OCI-M1 (cell line): ENCODE measurements around the gene MICAL3.

Experiments used
- DNase-seq: peaks from one replicate; lab custom pipeline; 2025; lab: John Stamatoyannopoulos, UW

MICAL3 gene

GRCh38 chr22:17931400-17931825 lies 92.9 kb downstream of the MICAL3 start:
- no peak for DNase-seq

- DNase-seq = no peak
These were observed 93.7 kb downstream of the MICAL3 start for GRCh38 chr22:17930455-17931313.

GRCh38 chr22:17929909-17930308 lies 94.5 kb downstream of the MICAL3 start:
- no peak for DNase-seq

DNA sequence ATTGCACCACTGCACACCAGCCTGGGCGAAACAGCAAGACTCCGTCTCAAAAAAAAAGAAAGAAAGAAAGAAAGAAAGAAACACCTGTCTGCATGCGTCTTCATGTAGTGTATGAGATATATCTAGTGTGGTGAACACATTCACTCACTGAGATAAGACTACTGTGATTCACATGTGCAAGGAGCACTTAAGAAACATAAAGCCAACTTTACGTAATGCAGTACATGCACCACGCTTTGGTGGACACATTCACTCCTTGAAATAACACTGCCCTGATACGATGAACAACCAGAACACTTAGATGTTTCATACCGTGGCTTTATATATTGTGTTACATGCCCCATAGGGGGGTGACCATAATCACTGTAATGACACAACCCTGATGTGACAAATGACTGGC lies 96.0 kb downstream of the MICAL3 start:
- DNase-seq = no peak

- no peak for DNase-seq
These were observed 97.3 kb downstream of the MICAL3 start for GRCh38 chr22:17927062-17927461.

GRCh38 chr22:17926516-17926915 lies 97.8 kb downstream of the MICAL3 start:
- DNase-seq = no peak

DNA sequence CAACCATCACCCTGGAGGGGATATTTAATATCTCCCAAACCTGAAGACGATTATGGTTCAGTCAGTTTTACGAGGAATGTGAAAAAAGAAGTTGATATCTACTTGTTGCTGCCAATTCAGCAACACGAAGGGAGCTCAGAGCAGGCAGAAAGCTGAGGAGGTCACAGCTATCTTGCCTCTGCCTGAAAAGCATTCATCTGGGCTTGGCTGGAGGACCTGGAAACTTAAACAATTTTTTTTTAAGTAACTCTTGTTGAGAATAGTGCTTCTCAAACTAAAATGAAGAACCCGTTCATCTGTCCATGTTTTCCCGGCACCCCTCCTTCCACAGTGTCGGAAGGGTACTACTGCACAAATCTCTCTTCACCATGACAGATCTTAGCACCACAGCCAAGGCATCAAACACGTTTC lies 98.9 kb downstream of the MICAL3 start:
- no peak for DNase-seq

DNA sequence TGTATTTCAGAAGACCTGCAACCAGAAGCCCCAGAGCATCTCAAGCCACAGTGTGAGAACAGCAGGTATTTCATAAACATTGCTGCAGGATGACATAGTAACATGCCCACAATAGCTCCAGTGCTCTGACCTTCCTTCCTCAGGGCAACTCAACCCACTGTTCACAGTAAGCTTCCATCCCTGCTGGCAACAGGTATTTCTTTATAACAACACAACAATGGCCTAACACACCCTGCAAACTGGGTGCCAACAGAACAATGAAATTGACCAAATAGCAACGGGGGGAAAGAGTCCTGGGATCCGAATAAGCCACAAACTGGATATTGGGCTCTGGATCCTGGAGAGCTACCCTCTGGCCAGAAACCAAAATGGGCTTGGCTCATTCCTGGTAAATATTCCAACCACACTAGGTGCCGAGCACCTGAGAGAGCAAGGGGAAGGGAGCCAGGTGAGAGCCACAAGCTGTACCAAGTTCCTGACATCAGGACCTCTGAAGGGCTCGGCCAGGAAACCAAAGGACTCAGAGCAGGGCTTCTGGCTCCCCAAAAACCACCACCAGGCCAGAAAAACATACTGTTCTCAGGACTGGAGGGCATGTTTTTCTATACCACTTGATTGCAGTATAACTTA lies 99.5 kb downstream of the MICAL3 start:
- DNase-seq = no peak

GRCh38 chr22:17924076-17924475 lies 100.3 kb downstream of the MICAL3 start:
- no peak for DNase-seq

- DNase-seq = peak; percentile 30
These were observed 101.1 kb downstream of the MICAL3 start for GRCh38 chr22:17922925-17923903.

GRCh38 chr22:17921871-17922821 lies 102.2 kb downstream of the MICAL3 start:
- DNase-seq = no peak

DNA sequence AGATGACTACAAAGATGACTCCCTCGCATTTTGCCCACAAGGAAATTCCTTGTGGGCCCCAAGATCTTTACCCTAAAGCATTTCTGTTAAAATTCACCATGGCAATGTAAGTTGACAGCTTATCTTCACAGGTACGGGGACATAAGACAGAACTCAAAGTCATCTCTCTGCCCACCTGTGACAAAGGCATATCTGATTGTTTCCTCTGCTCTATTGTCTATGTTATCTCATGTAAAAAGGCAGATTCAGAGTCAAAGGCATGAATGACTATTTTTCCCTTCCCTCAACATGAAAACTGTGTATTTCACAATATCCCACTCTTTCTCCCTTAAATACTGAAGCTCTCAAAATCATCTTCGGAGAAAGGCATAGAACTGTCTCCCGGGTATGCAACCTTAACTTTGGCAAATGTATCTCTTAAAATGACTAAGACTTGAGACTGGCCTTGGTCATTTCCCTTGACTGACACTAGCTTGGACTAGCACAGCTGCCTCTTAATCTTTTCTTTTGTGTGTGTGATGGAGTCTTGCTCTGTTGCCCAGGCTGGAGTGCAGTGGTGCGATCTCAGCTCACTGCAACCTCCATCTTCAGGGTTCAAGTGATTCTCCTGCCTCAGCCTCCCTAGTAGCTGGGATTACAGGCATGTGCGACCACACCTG lies 103.2 kb downstream of the MICAL3 start:
- no peak for DNase-seq

DNA sequence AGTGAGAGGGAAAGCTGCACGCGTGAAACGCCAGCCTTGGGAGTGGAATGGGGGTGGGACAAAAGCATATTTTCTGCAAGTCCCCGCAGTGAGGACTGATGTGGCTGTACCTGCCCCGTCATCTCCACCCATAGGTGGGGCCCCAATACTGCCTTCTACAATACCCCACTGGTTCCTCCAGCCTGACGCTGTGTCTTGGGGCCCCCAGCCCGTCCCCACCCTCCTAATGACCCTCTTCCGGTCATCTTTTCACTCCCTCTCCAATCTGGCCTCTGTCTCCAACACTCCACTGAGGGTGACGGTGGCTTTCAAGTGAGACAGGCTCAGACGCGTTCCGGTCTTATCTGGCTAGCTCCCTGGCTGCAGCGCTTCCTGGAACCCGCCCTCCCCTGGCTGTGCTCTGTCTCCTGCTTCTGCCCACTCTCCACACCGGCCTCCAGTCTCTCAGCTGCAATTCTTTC lies 104.2 kb downstream of the MICAL3 start:
- peak; percentile 92 for DNase-seq

GRCh38 chr22:17919276-17920144 lies 104.9 kb downstream of the MICAL3 start:
- DNase-seq = no peak

- no peak for DNase-seq
These were observed 105.5 kb downstream of the MICAL3 start for GRCh38 chr22:17918840-17919239.

DNA sequence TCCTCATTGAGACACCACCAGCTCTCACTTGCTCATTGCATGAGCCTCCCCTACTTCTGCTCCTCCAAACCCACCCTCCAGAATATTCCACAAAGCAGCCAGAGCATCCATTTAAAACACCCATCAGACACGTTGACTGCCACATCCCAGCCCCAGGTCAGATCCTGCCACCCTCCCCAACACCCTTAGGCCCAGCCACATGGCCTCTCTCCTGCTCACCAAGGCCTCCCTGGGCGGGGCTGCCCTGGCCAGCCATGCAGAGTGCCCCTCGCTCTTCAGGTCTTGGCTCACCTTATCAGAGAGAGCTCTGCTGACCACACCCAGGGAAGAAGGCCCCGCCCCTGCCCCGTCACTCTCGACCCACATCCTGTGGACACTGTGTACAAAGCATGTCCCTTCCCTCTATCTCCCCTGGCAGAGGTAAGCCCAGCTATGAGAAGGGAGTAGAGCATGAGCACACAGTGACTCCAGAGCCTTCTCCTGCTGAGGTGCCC lies 106.8 kb downstream of the MICAL3 start:
- peak; percentile 75 for DNase-seq

GRCh38 chr22:17916226-17916889 lies 108.0 kb downstream of the MICAL3 start:
- DNase-seq = no peak

DNA sequence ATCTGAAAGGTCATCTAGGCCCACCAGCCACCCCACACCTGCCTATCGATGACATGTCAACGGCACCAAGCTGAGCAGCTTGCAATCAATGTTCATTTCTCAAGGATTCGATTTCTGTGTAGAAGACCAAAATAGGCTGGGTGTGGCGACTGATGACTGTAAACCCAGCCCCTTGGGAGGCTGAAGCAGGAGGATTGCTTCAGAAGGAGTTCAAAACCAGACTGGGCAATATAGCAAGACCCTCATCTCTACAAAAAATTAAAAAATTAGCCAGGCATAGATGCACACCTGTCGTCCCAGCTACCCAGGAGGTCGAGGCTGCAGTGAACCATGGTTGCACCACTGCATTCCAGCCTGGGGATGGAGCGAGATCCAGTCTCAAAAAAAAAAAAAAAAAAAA lies 108.7 kb downstream of the MICAL3 start:
- DNase-seq = no peak

DNA sequence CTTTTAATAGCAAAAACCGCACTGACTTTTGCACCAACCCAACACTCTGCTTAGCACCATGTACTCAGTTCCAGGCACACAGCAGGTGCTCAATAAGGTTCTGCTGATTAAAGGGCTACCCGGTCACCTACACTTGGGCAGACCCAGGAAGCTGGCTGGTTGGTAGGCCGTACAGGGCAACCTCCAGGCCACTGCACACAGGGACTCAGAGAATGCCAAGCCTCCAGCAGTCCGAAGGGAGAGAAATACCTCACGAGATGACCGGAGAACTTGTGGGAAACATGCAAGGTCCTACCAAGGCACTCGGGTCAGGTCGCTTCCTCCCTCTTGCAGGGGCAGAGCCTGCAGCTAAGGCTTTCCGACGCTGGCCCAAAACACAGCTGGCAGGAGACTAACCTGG lies 109.2 kb downstream of the MICAL3 start:
- DNase-seq = no peak
